T-helper 1 cell treated with Interleukin-12 subunit alpha and Interleukin-12 subunit beta and Interleukin-4 antibody, amounts not matched to agents 30 ng/mL and 1 ng/mL, for 36 hours (primary cell): ENCODE results near the gene TMEM121B. TPM values are rescaled to one million over a fixed set of nuclear protein-coding genes. Genes with fewer than 3 reads are reported as not detected.

Experiments
- total RNA-seq: library from RNA; stranded (reverse); gene quantifications from 2 replicates; pipeline ENCODE4 v1.2.3, GENCODE V29; 2022

Gene TMEM121B
- total RNA-seq, 1 donor from 2014 or later: 0.27 TPM

Other genes with a start within 250 kb of the TMEM121B start
- gene GAB4, start 113.1 kb downstream of the TMEM121B start, total RNA-seq: not detected in 2 replicates
- 76.1 and 78.3 TPM in 2 replicates for gene IL17RA, start 36.4 kb downstream of the TMEM121B start, total RNA-seq
- 31.7 and 34.1 TPM in 2 replicates for gene HDHD5, start 37.9 kb upstream of the TMEM121B start, total RNA-seq
- 67.6 and 72.2 TPM in 2 replicates for gene ADA2, start 98.1 kb upstream of the TMEM121B start, total RNA-seq
- 0.20 and 0.42 TPM in 2 replicates for gene CECR2, start 248.1 kb upstream of the TMEM121B start, total RNA-seq